GM19238 (cell line): ENCODE results near the gene SLC12A3.
A peak's percentile ranks its signal among the peaks of the same experiment; 100 is the strongest.

Experiments used
- DNase-seq: peaks from one replicate; pipeline ENCODE4 v3.0.0; 2011; ENCODE audit warnings: low spot score; ENCODE audit not compliant: insufficient read length

The SLC12A3 gene

DNA sequence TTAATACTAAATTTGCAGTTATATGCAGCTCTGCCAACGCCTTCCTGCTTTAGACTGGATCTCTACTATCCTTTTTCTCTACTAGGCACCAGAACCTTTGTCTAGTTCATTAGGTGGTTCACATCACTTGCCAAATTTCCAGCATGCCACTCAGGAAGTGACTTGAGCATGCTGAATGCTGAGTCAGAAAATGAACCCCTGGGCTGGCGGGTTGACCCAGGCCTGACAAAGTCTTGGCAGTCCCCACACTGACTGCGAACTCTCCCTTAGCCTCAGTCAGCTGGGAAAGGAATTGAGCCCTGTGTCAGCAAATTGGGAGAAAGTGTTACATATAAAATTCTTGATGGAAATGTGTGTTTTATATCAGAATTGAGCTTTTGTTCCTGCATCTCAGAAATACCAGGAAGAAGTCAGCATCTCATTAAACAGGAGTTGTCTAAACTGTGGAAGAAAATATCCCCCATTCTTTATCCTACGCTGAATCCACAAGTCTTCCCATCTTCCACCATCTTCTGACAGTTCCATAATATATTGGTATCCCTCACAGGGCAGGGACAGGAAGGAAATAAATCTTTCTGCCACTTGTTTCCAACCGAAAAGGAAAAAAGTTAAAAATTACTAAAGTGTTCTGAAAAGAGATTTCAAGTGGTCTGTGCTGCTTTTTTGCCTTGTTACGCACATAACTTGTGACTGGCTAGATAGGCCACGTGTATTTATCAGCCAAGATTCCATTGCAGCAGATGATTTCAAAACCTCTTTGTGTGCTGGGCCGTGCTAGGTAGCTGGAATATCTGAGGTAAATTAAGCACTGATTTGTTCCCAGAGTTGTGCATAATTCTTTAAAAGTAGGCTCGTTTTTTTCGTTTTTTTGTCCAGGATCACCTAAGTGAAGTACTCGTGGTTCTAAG, 16.7 kb upstream of the SLC12A3 start:
- no peak for DNase-seq

DNA sequence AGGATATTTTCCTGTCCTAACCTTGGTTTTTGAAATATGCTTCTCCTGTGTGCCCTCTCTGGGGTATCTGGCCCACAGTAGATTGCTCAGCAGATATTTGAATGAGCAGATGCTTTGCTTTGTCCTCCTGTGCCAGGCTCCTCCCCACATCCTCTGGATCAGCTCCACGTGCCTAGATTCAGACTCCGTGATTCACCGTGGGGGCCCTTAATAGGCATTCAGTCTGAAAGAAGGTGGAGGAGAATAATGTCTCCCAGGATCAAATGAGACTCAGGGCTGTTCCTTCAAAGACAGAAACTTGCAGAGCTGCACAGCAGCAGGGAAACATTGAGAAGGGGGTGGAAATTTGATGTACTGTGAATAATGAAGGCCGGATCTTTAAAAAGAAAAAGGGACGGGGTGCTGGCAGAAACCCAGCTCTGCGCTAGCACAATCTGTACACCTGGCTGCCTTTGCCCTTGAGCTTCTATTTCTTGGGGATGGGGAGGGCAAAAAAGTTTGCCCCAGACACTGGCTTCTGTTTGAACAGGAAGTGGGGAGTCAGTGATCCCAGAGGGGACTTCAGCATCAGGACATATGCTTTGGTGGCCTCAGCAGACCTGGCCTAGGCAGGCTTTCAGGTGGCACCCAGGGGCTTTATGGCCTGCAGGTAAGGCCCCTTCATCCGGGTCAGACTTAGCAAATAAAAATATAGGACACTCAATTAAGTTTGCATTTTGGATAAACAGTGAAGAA, 15.9 kb upstream of the SLC12A3 start:
- DNase-seq: no peak

DNA sequence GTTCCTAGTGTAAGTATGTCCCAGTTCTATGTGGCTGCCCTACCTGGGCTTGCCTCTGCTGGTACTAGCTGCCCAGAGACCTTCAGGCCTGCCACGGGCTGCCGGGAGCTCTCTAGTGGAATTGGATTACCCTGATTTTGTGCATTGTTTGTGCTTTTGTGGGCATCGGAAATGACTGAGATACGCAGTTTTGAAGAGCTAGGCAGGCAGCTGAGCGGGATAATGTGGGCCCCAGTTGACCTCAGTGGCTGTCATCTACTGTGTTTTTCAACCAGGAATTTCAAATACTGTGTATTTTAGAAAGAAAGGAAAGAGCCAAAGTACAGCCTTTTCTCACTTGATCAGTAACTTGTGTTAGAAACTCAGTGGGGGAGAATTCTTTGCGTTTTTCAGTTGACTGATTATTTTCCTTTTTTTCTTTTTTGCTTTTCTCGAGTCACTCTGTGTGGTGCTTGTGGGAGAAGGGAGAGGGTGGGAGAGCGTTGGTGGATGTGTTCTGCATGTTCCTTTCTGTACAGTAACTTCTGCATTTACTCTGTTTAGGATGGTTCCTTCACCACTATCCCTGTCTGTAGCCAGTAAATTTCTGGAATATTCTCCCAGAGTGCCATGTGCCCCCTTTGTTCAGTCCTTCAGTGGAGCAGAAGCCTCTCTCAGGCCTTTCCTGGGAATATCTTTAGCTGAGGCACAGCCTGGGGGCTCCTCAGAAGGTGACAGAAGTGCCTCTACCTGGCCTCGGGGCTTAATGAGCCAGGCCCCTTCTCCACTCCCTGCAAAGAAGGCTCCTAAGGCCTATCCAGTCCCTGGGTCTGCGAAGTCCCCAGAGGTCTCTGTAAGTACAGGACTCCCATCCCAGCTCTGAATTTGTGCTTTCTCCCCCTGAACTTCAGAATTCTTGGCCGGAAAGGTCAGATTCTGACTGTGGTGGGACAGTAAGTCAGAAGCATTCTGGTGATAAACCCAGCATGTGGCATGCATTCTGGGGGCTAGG, 15.0 kb upstream of the SLC12A3 start:
- DNase-seq: no peak

DNA sequence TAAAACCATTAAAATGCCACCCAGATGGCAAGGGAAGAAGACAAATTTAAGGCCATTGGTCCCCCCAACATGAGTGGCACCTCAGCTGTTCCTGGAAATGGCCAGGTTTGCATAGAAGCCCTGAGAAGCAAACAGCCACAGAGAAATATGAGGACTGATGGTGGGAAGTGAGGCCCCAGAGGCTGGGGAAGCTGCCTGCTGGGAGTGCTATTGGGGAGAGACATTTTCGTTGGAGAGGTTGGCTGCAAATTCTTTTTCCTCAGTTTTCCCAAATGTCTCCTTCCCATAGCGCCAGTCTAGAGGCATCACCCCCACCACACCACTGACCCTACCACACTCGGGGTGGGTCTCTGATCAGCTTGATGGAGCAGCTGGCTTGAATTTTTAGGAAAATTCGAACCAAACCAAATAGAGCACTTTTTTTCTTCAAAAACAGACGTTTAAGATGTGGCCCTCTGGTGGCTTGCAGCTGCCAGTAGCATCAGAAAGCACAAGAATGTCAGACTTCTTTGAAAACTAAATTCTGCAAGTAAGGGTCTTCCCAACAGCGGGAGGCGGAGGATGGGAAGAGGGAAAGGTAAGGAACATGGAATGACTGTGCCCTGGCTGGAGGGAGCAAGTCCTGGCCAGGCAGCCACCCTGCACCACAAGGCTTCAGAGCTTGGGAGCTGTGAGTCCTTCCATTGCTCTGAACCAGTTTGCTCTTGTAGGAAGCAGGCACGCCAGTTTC, 13.2 kb upstream of the SLC12A3 start:
- DNase-seq: no peak

DNA sequence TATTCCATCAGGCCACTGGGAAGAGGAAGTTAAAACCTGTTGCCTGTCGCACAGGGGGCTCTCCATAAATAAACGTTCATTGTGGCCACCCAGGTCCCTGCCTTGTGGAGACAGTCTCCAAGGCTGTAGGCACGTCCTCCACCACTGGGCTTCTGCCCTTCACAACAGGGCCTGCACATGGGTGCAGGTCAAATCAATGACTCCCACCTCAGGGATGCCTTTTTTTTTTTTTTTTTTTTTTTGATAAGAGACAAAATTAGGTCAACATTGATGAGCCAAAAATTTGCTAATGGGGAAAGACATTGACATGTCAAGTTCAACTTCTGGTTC, 12.6 kb upstream of the SLC12A3 start:
- no peak for DNase-seq

DNA sequence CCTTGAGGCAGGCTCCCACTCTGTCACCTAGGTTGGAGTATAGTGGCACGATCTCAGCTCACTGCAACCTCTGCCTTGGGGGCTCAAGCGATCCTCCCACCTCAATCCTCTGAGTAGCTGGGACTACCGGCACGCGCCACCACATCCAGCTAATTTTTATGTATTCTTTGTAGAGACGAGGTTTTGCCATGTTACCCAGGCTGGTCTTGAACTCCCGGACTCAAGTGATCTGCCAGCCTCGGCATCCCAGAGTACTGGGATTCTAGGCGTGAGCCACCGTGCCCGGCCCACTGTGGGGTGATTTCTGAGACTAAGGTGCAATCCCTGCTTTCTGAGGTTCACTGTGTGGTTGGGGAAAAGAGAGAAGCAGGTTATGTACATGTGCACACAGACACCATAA, 12.0 kb upstream of the SLC12A3 start:
- no peak for DNase-seq

DNA sequence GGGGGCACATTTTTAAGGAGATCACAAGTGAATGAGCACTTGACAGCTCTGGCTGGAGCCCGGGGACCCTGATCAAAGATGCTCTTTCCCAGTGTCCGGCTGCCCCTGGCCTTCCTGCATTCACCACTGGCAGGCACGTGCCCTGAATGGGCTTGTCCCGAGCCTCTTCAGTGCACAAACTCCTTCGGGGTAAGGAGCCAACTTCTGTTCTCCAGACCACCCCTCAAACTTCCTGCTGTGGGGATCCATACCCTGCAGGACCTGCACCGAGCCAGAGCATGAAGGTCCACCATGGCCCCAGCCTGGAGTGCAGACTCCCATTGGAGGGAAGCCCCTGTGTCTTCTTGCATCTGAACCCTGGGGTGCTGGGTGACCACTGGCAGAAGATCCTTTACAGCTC, 9.8 kb upstream of the SLC12A3 start:
- no peak for DNase-seq

DNA sequence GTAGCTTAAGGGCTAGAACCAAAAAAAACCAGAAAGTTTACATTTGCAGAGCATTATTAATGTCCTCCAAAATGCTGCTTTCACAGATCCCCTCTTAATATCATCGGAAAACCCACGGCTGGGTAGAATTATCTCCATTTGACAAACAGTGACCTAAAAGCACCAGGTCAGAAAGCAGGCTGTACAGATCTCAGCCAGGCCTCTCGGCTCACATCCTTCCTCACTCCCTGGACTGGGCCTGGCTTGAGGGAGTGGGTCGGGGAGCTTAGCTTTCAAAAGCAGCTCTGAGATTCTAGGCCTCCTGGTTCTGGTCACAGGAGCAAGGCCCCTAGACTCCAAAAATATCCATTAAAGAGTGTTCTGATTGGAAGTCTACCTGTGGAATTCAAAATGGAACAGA, 9.1 kb upstream of the SLC12A3 start:
- no peak for DNase-seq

DNA sequence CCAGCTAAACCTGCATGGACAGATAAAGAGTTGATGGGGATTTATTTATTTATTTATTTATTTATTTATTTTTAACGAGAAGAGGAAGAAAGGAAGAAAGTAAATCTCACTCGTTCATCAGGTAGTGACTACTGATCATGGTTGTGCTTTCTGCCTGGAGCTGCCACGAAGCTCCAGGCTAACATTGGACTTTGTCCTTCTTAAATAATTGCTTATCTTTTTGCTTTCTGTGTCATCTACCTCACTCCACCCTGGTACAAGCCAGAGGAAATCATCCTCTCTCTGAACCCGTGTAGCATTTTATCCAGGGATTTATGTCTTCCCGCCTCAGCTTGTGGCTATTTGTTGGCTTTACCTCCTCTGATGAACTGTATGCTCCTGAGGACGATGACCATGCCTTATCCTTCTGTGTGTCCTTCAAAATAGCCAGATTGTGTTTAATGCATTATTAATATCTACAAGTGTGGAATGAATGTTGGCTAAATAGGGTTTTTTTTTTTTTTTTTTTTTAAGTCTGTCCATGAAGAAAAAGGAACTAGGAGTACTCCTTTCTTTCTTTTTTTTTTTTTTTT, 8.0 kb upstream of the SLC12A3 start:
- DNase-seq: no peak

DNA sequence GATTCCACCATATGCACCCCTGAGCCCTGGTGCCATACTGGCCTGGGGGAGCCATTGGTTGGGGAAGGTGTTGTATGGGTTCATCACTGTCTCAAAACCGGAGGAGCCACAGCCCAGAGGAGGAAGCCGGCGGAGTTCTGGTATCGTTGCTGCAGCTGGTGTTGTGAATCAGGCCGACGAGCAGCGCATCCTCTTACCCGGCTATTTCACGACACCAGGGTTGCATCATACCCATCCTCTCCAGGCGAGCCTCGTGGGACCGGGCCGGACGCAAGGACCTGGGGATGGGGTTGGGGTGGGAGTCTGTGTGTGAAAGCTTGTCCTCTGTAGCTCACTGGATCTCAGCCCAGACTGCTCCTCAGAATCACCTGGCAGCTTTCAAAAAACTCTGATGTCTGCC, 6.6 kb upstream of the SLC12A3 start:
- no peak for DNase-seq

DNA sequence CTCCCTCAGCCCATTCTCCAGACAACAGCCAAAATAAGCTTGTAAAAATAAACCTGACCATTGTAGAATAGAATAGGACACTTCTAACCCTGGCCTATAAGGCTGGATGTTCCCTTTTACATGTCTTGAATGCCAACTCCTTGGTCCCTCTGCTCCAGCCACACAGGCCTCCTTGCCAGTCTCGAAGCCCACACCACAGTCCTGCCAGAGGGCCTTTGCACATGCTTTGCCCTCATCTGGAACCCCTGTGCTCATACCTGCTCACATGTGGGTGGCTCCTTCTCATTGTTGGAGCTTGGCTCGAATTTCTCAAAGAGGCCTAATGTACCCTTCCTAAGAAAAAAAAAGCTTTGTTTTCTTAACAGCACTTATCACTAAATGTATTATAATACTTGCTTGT, 5.4 kb upstream of the SLC12A3 start:
- no peak for DNase-seq

DNA sequence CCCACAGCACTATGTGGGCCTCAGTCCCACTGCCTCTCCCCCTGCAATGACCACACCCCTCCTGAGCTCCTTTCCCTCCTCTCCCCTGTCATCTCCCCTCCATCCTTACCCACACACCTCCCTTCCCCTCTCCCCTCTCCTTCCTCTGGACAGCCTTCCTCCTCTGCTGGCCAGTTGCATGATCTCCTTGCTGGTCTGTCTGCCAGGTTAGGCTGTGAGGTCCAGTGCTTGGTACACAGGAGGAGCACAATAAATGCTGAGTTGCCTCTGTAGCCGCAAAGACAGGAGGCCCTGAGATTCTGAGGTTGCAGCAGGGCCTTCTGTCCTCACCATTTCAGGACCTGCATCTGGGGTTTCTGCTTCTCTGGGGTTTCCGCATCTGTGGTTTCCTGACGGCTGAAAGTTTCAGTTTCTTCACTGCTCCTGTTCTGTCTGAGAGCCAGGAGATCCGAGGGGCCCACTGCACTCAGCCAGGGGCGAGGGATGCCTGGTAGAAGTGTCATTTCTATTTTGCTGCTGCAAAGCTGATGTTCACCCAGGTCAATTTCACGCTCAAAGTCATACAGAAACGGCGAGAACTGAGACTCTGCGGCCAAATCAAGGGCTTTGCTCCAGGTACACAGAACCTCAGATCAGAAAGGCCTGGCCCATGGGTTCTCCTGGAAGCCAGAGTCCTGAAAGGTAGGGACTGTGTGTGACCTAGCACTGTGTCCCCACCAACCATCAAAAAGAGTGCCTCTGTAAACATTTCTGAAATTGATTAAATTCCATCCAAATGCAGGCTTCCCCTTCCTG, 4.6 kb upstream of the SLC12A3 start:
- DNase-seq: peak; percentile 67

DNA sequence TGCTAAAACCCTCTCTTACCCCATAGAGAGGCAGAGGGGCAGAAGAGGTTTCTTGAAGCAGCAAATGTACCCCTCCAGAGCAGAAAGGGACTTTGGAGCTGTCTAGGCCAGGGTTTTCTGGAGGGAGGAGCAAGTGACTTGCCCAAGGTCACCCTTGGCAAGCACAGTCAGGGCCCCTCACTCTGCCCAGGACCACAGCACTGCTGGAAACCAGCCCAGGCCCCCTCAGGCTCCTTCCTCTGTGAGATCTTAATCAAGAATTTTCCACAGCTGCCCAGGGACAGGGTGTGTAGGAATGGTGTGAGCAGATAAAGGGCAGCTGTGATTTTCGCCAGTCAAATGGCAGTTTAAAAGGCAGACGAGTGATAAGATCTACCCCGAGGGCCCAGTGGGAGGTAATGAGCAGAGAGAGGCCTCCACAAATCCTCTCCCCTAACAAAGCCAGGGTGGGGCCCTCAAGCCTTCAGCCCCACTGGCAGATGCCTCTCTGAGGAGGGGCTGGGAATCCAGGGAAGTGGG, 3.9 kb upstream of the SLC12A3 start:
- DNase-seq: no peak

DNA sequence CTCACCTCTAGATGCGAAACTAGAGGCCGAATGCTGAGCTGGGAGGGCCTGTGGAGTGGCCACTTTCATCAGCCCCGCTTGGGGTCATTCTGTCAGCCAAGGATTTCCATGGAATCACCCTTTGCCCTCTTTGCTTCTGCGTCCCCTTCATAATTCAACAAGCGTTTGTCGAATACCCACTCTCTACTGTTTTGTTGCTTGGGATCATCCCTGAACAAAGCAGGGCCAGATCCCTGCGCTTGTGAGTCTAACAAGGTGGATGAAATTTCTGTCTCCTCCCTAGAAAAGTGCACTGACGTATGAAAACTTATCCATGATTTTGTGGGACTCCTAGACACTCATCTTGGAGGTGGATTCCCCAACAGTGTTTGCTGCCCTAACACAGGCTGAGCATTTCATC, 3.3 kb upstream of the SLC12A3 start:
- DNase-seq: no peak

DNA sequence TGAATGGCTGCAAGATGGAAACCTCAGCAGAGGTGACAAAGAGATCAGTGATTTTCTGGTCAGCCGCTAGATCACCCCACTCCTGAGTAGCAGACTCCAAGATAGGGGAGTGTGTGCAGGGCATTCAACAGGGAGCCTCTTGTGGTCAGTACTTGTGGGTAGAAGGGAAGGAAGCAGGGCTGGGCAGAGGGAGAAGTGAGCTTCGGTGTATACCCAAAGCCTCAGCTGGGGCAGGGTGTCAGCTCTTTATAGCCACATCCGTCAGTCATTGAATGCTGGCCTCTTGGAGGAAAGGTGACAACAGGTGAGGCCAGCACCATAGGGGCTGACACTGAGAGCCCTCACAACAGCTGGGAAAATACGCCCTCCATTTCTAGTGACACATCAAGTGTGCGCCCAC, 2.2 kb upstream of the SLC12A3 start:
- no peak for DNase-seq

DNA sequence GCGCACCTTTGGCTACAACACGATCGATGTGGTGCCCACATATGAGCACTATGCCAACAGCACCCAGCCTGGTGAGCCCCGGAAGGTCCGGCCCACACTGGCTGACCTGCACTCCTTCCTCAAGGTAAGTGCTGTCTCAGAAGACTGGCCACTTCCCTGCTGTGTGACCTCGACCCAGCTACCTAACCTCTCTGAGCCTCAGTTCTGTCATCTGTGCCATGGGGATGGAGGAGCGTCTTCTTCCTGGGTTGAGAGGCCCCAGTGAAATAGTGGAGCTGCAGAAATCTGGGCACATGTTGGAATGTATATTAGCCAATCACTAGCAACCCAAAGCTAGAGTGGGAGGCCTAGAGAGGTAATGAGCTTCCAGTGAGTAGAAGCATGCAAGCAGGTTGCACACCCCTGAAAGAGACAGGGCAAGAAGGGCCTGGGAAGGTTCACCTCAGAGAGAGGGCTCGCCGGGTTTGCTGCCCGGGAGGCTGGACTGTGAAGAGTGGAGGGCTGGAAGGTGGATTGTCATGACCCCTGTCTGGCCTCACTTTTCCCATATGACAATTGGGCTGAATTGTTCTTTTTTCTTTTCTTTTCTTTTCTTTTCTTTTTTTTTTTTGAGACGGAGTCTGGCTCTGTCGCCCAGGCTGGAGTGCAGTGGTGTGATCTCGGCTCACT, 521 bp downstream of the SLC12A3 start:
- no peak for DNase-seq

DNA sequence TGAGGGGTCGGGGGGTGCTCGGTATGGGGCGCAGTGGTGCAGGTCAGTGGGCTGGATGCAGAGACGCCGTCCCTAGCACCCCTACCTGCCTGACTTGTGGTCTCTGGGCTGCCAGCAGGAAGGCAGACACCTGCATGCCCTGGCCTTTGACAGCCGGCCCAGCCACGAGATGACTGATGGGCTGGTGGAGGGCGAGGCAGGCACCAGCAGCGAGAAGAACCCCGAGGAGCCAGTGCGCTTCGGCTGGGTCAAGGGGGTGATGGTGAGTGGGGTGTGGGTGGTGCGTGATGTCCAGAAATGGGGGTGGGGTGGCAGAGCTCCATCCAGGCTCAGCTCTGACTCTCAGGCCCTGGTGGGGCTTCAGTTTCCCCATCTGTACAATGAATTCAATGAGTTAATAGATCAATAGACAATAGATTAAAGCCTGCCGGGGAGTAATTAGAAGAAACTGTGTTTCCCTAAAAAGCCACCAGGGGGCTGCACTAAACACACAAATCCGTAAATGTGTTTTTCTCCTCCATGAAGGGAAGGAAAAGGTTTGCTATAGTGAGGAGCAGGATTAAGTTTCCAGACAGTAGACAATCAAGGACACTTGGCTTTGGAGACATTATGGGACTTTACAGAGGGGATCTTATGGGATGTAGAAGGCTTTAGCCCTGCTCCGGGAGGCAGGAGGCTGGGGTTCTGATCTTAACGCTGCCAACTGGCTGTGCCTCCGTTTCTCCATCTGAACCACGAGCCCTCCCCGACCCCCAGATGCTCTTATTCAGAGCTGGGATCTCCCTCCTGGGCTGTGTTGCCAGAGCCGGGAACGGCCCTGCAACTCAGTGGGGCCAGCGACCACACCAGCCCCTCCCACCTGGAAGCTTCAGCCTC, 2.2 kb downstream of the SLC12A3 start:
- DNase-seq: no peak

DNA sequence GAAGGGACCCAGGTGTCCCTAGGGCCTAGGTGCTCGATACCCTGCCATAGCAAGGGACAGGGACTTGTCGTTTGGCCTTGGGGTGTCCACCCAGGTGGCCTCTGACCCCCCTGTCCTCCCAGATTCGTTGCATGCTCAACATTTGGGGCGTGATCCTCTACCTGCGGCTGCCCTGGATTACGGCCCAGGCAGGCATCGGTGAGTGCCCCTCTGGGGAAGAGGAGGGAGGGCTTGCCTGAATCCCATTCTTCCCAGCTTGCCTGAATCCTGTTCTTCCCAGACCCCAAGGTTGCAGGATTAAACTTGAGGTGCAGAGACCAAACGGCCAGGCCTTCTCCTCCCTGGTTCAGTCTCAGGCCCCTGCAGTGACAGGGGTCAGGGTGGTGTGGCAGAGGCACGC, 3.2 kb downstream of the SLC12A3 start:
- DNase-seq: no peak
